IPS-NIHi7 (cell line): Measurements from ENCODE around the gene STXBP3.
"Not testable (repeated sequence)": the region's sequence is repeated elsewhere in the genome, so short reads cannot be mapped to it uniquely, and the experiment has no call there.

Source experiments
- DNase-seq: peaks from one replicate; pipeline ENCODE4 v3.0.0; 2012; ENCODE audit warnings: mixed read lengths; ENCODE audit errors: extremely low spot score

The STXBP3 gene, protein sequence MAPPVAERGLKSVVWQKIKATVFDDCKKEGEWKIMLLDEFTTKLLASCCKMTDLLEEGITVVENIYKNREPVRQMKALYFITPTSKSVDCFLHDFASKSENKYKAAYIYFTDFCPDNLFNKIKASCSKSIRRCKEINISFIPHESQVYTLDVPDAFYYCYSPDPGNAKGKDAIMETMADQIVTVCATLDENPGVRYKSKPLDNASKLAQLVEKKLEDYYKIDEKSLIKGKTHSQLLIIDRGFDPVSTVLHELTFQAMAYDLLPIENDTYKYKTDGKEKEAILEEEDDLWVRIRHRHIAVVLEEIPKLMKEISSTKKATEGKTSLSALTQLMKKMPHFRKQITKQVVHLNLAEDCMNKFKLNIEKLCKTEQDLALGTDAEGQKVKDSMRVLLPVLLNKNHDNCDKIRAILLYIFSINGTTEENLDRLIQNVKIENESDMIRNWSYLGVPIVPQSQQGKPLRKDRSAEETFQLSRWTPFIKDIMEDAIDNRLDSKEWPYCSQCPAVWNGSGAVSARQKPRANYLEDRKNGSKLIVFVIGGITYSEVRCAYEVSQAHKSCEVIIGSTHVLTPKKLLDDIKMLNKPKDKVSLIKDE

DNA sequence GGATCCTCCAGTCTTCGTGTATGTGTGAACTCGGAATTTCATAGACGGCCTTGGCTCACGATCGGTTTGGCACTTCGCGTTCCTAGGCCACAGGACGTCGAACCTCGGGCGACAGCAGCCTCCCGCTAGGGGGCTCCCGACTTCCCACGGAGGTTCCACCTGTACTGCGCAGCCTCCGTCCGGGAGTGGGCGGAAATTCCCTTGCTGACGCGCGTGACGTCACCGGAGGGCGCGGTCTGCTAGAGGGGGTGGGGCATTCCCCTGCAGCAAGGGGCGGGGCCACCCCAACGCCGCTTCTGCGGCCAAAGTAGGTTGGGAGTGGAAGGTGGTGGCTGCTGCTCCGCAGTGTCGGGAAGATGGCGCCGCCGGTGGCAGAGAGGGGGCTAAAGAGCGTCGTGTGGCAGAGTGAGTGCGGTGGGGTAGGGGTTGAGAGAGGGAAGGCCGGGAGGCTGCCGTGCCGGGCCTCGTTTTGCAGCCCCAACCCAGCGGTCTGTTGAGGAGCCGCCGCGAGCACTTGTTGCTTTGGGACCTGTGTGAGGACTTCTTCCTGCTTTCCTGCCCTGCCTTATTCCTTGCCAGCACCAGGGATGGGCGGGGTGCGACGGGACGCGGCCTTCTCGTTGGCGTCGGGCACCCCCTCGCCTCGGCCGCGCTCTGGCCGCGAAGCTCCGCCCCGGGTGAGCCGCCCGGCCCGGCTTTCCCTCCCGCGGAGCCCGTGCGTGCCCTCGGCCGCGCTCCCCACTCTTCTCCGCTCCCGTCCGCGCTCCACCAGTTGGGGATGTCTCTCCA, at the start of gene STXBP3:
STXBP3 (plus strand) TSS at position 293 of the 789 bp plus-strand sequence; CDS start at position 357, 64 bp downstream.
- peak; percentile 97 for DNase-seq

DNA sequence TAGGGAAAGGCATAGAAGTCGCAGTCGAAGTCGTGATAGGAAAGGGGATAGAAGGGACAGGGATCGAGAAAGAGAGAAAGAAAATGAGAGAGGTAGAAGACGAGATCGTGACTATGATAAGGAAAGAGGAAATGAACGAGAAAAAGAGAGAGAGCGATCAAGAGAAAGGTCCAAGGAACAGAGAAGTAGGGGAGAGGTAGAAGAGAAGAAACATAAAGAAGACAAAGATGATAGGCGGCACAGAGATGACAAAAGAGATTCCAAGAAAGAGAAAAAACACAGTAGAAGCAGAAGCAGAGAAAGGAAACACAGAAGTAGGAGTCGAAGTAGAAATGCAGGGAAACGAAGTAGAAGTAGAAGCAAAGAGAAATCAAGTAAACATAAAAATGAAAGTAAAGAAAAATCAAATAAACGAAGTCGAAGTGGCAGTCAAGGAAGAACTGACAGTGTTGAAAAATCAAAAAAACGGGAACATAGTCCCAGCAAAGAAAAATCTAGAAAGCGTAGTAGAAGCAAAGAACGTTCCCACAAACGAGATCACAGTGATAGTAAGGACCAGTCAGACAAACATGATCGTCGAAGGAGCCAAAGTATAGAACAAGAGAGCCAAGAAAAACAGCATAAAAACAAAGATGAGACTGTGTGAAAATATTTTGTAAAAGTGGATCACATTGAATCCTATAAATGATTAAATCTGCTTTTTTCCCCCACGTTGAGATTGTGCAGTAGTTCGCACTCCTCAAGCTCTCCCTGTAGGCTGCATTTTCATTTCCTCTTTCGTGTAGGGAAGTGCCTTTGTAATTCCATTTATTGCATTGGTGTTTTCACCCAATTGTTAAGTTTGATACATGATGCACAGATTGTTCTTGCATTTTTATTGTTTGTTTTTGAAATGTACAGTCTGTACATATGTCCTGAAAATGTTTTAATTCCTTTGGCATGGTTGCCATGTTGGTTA, 46.8 kb upstream of the STXBP3 start:
- DNase-seq, result no peak

DNA sequence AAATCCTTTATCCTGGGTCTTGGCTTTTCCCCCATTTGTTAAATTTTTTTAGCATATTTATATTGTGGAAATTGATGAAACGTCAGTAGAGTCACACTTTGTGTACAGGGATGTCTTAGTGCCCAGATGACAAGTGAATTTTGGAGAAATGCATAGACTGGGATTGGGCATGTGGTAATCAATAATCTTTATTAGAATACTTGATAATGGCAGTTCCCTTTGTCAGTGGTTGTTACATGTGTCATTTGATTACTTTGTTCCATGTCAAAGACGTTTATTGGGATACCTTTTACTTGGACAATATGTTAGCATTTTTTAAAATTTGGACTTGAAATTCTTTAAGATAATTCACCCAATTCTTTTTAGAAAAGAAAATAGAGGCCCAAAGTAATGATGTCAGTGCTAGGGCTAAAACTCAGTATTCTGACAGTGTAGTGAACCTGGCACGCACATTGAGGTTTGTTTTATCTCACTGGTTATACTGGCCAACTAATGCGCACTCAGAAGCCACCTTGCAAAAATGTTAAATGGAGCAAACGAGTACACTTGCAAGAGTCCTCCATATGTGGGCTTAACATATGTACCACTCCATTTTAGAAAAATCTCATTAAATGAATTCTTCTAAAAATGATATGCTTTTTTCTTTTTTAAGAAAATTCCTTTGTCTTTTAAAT, 45.2 kb upstream of the STXBP3 start:
- no peak for DNase-seq

DNA sequence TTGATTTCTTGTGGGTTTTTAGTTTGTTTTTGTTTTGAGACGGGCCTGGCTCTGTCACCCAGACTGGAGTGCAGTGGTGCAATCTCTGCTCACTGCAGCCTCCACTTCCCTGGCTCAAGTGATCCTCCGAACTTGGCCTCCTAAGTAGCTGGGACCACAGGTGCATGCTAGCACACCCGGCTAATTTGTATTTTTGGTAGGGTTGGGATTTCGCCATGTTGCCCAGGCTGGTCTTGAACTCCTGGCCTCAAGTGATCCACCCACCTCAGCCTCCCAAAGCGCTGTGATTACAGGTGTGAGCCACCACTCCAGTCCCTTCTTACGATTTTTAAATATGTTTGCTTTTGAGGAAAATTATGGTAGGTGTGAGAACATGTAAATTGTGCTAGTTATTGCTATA, 44.4 kb upstream of the STXBP3 start:
- not testable (repeated sequence) for DNase-seq

DNA sequence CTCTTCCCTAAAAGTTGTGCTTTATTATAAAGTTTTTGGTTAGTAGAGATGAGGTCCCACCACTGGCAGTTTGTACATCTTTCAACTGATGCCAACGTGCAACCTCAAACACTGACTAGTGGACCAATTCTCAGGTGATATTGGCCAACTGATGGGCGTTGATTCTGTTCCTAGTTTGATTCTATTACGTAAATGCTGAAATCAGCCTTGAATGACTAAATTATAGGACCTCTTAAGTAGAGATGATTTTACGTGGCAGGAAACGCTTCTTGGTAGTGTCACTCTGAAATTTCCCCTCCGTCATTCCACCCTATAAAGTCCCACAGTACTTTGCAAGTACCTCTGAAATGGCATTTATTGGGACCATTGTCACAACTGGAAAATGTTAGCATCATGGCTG, 42.5 kb upstream of the STXBP3 start:
- no peak for DNase-seq

DNA sequence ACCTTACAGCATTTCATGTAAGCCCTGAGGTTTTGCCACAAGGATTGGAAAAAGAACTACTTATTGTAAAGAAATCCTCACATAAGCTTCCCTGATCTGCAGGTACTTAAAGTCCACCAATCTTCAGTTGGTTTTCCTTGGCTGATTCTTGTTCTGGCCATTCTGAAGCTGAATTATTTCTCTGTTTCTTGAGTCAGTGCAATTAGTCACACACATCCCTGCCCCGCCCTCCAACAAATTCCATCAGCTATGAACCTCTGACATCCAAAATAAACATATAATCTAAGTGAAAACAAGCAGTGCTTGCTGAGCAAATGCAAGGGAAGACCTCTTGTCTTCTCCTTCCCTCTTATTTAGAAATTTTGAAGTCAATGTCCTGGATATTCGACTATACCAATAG, 42.0 kb upstream of the STXBP3 start:
- DNase-seq, result no peak

DNA sequence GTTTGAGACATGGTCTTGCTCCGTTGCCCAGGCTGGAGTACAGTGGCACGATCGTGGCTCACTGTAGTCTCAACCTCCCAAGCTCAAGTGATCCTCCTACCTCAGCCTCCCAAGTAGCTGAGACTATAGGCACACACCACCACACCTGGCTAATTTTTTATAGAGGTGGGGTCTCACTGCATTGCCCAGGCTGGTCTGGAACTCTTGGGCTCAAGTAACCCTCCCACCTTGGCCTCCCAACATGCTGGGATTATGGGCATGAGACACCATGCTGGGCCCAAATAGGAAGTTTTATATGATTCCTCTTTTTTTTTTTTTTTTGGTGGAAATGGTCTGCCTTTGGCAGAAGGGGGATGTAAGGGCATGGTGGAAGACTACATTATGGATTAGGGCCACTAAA, 39.8 kb upstream of the STXBP3 start:
- no peak for DNase-seq

DNA sequence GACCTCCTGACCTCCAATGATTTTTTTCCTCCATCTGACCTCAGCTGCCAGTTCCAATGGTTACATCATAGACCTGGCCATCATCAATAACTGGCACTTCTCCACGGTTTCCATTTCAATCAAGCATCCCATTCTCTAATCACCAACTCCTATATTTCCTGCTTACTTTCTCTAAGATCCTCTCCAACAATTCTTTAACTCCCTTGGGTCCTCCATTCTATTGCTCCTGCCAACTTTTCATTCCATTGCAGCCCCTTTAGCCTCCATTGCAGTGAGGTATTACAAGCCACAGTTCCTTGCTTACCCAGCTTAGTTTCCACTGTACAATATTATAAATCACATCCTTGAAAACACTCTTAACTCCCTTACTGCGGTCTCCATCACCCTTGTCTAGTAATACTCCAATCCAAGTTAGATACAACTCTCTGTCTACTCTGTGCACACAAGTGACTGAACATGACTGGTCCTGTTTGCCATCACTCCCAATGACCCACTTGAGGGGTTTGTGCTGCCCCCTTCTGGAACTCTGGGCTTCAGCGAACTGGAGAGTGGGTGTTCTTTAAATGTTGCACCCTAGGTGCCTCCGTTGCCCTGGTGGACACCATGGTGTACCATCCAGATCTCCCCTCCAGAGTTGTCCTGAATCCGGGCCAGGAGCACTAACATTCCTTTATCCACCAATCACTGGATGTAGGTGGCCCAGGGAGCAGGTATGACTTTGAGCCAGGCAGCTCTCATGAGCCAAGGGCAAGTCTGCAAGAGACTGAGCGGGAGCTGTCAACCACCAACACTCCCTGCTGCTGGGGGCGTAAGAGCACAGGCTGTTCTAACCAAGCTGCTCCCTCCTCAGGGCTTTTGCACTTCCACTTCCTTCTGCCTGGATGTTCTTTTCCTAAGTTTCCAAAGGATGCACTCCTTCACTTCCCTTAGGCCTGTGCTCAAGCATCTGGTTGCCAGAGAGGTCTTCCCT, 37.5 kb upstream of the STXBP3 start:
- peak; percentile 52 for DNase-seq

DNA sequence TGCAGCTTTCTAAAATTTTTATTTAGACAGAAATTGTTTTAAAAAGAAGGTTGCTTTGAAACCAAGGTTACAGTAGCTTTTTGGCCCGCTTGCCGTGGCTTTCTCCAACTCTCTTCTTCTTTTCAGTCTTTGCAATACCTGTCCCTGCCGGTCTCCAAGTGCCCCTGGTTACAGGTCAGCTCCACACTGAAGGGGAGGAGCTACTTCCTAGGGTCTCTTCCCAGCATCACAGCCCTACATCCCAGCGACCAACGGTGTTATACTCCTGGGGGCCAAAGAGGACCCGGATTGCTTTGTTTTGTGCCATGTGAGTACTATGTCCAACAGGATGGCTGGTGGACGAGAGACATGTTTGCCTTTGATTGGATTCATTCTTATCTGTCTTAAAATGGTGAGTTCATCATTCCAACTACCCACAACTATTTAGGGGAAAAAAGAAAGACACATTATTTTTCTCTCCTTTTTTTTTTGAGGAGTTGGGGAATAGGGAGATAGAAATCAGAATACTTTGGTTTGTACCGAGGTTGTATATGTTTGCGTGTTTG, 33.8 kb upstream of the STXBP3 start, which contains the start of gene FNDC7:
FNDC7 (plus strand) TSS at position 303 of the 545 bp plus-strand sequence; CDS start at position 329, 26 bp downstream.
- peak; percentile 77 for DNase-seq

DNA sequence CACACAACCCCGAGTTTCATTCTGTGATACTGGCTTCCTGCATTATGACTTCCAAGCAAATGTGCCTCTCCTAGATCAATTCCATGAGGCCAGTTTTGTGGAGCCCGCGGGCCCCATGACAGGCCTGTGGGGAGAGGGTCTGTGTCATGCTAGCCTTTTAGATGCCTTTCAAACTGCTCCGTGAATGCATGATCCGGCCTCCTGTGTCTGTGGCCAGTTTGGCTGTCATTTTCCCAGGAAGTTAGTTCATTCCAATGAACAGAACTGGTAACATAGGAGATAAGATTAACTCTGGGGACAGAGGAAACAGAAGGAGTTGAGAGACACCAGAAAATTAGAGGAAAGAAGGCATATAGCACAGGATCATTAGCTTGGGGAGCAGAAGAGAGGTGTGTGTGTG, 30.5 kb upstream of the STXBP3 start:
- DNase-seq, result no peak

DNA sequence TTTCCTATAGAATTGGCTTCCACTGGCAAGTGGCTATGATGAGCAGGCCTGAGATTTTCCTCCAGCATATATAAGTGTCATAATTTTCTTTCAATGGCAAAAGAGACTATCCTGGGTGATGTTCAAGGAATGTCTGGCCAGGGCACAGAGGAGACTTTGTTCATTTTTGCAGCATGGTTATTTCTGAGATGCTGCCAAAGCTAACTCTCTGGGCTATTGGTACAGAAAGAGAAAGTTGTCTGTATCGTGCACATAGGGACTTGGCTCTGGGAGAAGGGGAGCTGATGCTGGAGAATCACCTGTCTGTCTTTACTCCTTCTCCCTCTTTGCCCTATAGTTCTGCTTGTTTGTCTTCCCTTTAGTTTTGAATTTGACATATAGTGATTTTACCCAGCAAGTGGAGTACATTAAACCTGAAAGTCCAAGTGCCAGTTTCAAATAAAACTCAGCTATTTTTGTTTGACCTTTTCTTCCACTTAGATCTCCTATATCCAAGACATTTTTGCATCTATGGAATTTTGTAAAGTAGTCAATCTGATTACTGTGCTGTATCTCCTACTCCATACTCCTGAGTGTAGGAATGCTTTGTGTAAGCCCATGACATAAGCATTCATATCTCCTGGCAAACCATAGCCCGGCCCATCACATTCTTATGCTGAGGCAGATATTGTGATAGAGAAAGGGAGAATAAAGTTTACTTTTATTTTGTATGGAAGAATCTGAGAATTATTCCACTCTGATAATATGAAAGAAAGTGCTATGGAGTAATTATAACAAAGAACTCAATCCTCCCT, 29.8 kb upstream of the STXBP3 start:
- DNase-seq, result no peak

DNA sequence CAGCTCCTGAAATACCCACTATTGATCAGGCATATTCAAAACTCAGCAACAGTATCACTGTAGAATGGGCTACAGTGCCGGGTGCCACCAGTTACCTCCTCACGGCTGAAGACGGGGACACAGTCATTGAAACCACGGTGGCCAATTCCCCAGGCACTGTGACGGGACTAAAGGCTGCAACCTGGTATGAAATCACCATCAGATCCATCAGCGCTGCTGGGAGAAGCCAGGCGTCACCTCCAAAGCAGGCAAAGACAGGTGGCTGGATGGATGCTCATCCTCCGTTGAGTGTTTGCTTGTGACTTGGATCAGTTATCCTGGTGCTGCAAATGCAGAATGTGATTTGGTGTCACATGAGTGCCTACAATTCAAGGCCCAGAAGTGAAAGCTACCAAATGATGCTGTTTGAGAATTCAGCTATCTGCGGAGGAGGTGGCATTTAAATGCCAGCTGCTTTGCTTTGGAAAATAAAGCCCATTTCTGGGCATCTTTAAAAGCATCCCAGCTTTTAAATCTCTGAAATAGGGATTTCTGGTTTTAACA, 28.6 kb upstream of the STXBP3 start:
- DNase-seq, result no peak

DNA sequence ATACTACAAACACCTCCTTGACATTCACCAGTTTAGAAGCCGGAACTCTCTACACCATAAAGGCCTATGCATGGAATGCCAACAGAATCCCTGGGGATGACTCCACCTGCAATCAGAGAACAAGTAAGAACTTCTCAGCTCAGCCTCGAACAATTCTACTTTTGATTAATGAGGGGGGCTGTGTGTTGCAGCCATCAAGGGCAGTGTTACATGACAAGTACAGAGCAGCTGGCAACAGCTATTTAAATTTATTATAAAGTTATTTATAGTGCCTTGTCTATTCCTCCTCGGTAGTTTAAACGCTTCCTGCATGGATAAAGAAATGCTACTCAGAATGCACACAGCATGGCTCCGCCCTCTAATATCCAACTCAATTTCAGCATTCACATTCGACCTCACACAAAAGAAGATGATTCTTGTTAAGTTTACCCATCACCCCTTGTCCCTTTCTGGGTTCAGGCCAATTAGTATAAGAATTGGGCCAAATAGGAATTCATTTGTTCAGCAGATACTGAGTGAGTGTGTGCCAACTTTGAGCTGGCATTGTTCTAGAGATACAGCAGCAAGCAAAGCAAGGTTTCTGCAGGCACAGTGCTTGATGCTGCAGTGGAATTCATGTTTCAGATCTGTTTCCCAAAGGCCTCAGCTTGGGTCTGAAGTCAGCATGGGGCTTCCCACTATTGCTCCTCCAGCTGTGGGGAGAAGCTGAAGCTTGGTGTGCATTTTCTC, 27.4 kb upstream of the STXBP3 start:
- no peak for DNase-seq

DNA sequence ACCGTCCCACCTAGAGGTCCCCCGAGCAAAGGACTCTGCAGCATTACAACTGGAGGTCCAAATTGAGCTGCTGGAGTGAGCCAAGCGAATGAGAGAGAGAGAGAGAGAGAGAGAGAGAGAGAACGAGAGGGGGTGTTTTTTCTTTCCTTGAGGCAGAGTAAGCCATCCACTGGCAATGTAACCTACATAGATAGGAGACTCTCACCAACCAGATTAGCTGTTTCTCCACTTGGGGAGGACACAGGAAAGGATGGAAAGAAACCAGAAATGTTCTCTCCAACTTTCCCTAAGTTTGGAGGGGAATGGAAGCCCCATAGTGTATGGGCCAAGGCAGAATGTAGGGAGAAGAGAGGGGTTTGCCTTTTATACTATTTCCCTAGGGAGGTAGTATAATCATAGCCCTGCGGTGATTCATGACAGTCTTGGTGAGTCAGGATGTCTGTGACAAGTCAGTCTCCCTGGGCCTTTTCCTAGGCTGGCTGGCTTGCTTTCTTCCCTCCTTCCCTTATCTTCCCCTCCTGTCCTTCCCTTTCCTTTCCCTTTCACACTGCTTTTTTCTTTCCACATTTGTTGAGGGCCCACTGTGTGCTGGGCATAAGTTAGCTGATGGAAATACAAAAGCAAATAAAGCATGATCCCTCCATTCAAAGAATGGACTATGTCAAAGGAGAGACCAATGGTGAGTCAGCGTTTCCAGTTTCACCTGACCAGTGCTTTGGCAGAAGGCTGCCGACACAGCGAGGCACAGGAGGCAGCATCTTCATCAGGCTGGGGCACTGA, 26.6 kb upstream of the STXBP3 start:
- no peak for DNase-seq

DNA sequence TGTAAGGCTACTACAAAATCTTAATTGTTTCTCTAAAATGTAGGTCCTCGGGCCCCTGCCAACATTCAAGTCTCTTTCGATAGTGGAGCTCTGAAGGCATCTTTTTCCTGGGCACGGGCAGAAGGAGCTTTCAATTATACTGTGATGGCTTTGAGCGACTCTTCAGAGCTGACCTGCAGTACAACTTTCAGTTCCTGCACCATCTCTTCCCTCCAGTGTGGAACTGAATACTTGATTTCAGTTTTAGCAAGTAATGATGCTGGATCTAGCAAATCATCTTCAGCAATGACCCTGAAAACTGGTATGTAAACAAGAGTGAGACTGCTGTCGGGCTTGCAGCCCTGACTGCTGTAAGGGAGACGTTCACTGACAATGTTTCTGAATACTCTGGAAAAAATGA, 24.2 kb upstream of the STXBP3 start:
- no peak for DNase-seq

DNA sequence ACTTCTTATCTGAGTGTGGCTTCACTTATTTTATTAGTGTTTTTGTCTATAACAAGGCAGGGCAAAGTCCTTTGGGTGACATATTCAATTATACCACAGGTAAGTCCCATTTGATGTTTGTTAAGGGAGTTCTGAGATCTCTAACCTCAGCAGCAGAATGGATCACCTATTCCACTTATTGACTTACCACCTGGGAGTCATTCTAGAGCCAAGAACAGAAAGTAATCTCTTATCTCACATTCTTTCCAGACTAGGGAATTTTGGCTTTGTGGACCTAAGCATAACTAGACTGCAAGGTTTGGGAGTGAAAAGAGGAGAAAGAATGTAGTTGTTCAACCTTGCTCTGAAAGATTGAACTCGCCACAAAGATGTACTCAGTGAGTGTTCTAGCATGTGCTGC, 20.6 kb upstream of the STXBP3 start:
- DNase-seq, result no peak
